Body of pancreas (tissue), 4 donors: ENCODE data around the gene AP3D1. TPM values are rescaled to one million over a fixed set of nuclear protein-coding genes. Genes with fewer than 3 reads are reported as not detected.
"Not testable (repeated sequence)": the region's sequence is repeated elsewhere in the genome, so short reads cannot be mapped to it uniquely, and the experiment has no call there.

Experiments
- ATAC-seq: fragments of 150-250 bp; one replicate; pipeline ENCODE4 v1.9.1; 2016
- DNase-seq, 4 donors: peaks; one replicate each; pipeline ENCODE4 v3.0.0-alpha.2; 2019
- H3K27ac ChIP-seq, 4 donors: fragments of 200-600 bp; sonication (generic); 1 replicate in 3 of 4; 2 replicates in 1 of 4; pipeline versions ENCODE4 v1.5.1 to v1.6.1; 2016 to 2019; ENCODE audit warnings: mild to moderate bottlenecking in 1 of 4, mixed read lengths in 1 of 4, moderate library complexity in 1 of 4
- H3K27me3 ChIP-seq, 2 donors: fragments of 200-600 bp; sonication (generic); one replicate each; pipeline ENCODE4 v1.6.0; 2016; ENCODE audit warnings: mild to moderate bottlenecking in 1 of 2
- H3K36me3 ChIP-seq, 2 donors: fragments of 200-600 bp; sonication (generic); replicated peaks in 1 of 2; 2 replicates each; pipeline ENCODE4 v1.5.1; 2016; ENCODE audit warnings: low read depth in 2 of 2; ENCODE audit not compliant: insufficient read depth in 1 of 2
- H3K4me1 ChIP-seq: fragments of 200-600 bp; sonication (generic); one replicate; pipeline ENCODE4 v1.6.0; 2016
- H3K4me3 ChIP-seq, 2 donors: fragments of 200-600 bp; sonication (generic); 1 replicate in 1 of 2; 2 replicates in 1 of 2; pipeline ENCODE4 v1.5.1; 2016 to 2019
- H3K9me3 ChIP-seq, 3 donors: fragments of 200-600 bp; sonication (generic); 1 replicate in 2 of 3; 2 replicates in 1 of 3; pipeline ENCODE4 v1.5.1; 2016
- CTCF ChIP-seq, 7 experiments: fragments of 450-650 bp in 4 of 7; fragments of 200-600 bp in 3 of 7; sonication (generic) in 3 of 7; IDR thresholded peaks; one replicate each; pipeline ENCODE4 v1.5.1; 2016 to 2019; ENCODE audit warnings: antibody characterized with exemption in 7 of 7
- POLR2A ChIP-seq, 3 donors: fragments of 450-650 bp; IDR thresholded peaks; one replicate each; pipeline ENCODE4 v1.6.1; 2016; ENCODE audit warnings: antibody characterized with exemption in 3 of 3, mild to moderate bottlenecking in 2 of 3
- WGBS, 2 donors: methylation state at CpG; one replicate each; pipeline ENCODE4 v1.1.5; 2017; 5-methylcytosine and 5-hydroxymethylcytosine counted together
- intact Hi-C: fragments of 100-400 bp; cut with DNase I; formaldehyde crosslinking; loops from one replicate; pipeline ENCODE4 v1.15.1; 2023
- total RNA-seq, 2 donors: library from RNA; depleted of rRNA; stranded (reverse); fragments of >200 nt; gene quantifications; one replicate each; pipeline ENCODE4 v1.1.0, GENCODE V29; 2016

The AP3D1 gene
- total RNA-seq, 2 donors from 2014 or later: 77.0 to 124 TPM

DNA sequence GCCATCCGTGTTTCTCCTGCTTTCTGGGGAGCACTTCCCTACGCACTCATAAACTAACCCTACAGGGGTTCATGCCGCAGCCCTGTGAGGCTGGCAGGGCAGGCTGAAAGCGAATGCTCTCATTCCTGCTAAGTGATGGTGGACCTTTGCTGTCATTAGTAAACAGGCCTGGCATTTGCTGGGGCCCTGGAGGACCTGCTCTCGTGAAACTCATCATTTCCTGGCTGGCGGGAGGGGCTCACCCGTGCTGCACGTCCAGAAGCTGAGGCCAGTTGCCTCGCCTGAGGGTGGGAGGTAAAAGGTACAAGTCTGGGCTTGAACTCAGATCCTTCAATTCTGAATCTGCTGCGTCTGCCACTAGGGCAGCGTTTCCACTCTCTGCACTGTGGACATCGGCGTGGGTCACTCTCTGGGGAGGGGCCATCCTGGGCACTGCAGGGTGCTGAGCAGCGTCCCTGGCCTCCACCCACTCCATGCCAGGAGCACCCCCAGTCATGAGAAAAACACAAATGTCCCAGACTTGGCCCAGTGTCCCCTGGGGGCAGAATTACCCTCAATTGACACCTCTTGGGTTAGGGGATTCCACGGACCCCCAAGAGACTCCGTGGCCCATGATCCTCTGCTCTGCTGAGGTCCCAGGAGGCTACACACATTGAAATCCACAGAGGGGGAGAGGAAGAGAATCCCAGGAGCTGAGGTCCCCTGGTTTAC is 62.2 kb downstream of the AP3D1 start:
- Histone ChIP-seq H3K27ac (no peak overlapping the region), H3K4me1 (peaks cover 10% of the 10 kb centered on the region), H3K4me3 (no peak overlapping the region), H3K9me3 (no peaks in the 10 kb centered on the region), H3K27me3 (no peaks in the 10 kb centered on the region), H3K36me3 (no peaks in the 10 kb centered on the region)
- ATAC-seq (no peak), DNase-seq (no peak)
- intact Hi-C loops: loop anchor here (10.0 kb wide), 1 partner anchor 164 kb away; no protein-coding TSS in a partner anchor
- TF ChIP-seq POLR2A (IDR thresholded peaks at IDR 0.05) (no peak), CTCF (IDR thresholded peaks at IDR 0.05) (no peak)
- WGBS, 2 donors: 75 to 81% methylated on average over 5 to 16 of the region's 16 CpGs

- TF ChIP-seq POLR2A (IDR thresholded peaks at IDR 0.05) (no peak), CTCF (IDR thresholded peaks at IDR 0.05) (no peak)
- intact Hi-C loops: loop anchor here (10.0 kb wide), 1 partner anchor 163 kb away; no protein-coding TSS in a partner anchor
- H3K9me3 ChIP-seq: no peaks in the 10 kb centered on the region
- no peaks in the 10 kb centered on the region for H3K36me3 ChIP-seq
- peak overlapping the region in 1 of 4 donors; percentile 9 for H3K27ac ChIP-seq
- no peaks in the 10 kb centered on the region for H3K27me3 ChIP-seq
- H3K4me3 ChIP-seq: no peak overlapping the region
- ATAC-seq (no peak), DNase-seq (peak in 1 of 4 donors; percentile 42)
- 78 to 83% methylated on average over 12 to 14 of the region's 14 CpGs for WGBS, 2 donors
- H3K4me1 ChIP-seq: peaks cover 9% of the 10 kb centered on the region
These were observed 63.7 kb downstream of the AP3D1 start for GRCh38 chr19:2087621-2088100.

DNA sequence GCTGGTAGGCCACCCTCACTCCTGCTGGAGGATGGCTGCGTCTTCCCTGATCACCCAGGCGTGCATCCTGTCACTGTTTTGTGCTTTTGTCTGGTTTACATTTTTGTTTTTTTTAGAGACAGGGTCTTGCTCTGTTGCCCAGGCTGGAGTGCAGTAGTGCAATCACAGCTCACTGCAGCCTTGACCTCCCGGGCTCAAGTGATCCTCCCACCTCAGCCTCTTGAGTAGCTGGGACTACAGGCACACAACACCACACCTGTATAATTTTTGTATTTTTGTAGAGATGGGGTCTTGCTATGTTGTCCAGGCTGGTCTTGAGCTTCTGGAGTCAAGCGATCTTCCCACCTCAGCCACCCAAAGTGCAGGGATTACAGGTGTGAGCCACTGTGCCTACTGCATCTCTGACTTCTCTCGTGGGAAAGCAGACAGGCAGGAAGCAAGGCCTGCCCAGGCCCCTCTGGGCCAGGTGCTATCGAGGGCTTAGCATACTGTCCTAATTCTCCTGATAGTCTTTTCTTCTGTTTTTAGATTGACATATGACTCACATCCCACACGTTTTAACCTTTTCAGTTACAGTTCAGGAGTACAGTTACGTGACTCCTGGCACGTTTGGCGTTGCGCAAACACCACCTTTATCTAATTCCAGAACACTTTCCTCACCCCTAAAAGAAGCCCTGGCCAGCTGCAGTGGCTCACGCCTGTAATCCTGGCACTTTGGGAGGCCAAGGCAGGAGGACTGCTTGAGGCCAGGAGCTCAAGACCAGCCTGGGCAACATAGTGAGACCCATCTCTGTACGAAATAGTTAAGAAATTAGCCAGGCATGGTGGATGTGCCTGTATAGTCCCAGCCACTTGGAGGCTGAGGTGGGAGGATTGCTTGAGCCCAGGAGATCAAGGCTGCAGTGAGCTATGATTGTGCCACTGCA is 64.4 kb downstream of the AP3D1 start:
- not testable (repeated sequence) for H3K4me3 ChIP-seq, DNase-seq, H3K9me3 ChIP-seq, H3K36me3 ChIP-seq, H3K4me1 ChIP-seq, ATAC-seq, H3K27me3 ChIP-seq
- H3K27ac ChIP-seq: peak overlapping the region in 1 of 4 donors; percentile 9
- intact Hi-C loops: loop anchor here (10.0 kb wide), 1 partner anchor 162 kb away; no protein-coding TSS in a partner anchor
- 55 to 63% methylated on average over 13 of the region's 13 CpGs for WGBS, 2 donors

DNA sequence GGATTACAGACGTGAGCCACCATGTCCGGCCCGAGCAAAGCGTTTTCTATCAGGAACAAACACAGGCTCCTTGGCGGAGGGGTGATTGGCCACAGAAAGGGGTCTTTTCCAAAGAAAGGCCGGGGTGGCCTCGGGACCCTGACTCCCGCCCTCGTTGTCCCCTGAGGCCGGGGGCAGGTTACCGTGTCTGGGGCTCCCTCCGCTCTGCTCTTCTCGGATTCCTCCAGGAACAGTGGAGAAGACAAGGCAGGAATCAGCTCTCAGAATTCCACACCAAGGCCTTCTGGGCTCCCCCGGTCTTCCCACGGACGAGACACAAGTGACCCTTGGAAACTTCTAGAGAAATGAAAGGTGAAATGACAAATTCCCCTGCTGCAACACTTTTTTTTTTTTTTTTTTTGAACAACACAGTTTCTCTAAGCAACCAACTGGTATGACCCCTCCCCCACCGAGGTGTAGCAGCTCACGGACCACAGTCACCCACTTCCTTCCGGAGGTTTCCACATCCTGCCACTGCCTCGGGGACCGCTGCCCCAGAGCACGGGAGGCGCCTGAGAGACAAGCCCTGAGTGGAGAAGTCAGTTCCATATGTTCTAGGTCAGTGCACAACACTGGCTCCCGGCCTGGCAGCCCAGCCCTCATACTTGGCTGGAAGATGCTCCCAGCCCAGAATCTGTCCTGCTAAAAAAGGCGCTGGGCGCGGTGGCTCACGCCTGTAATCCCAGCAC is 66.2 kb downstream of the AP3D1 start:
- no peak overlapping the region for H3K4me3 ChIP-seq

More for the DNA sequence above, 66.2 kb downstream of the AP3D1 start:
- Histone ChIP-seq H3K27ac (peak overlapping the region in 2 of 4 donors; percentile 34 to 53), H3K36me3 (peaks cover 0 to 2% of the 10 kb centered on the region in 2 donors), H3K9me3 (no peaks in the 10 kb centered on the region), H3K4me1 (peaks cover 9% of the 10 kb centered on the region), H3K27me3 (no peaks in the 10 kb centered on the region)
- TF ChIP-seq POLR2A (IDR thresholded peaks at IDR 0.05) (peak in 1 of 3 donors; percentile 17), CTCF (IDR thresholded peaks at IDR 0.05) (no peak)
- intact Hi-C loops: loop anchor here (10.0 kb wide), 1 partner anchor 160 kb away; no protein-coding TSS in a partner anchor
- DNase-seq (peak in 3 of 4 donors; percentile 43 to 82 (median 49)), ATAC-seq (no peak)
- WGBS, 2 donors: 60 to 82% methylated on average over 11 to 28 of the region's 28 CpGs
